Brain microvascular endothelial cell (primary cell): ENCODE results near the gene FADS6.
A peak's percentile ranks its signal among the peaks of the same experiment; 100 is the strongest.

ENCODE experiments used
- DNase-seq: peaks from one replicate; pipeline ENCODE4 v3.0.0-alpha.2; 2020
- H3K27ac ChIP-seq: fragments of 250-450 bp; sonication (Bioruptor Pico); 2 replicates; pipeline ENCODE4 v1.5.1; 2020; ENCODE audit warnings: mild to moderate bottlenecking, moderate library complexity
- H3K27me3 ChIP-seq: fragments of 250-450 bp; sonication (Bioruptor Pico); replicated peaks from 2 replicates; pipeline ENCODE4 v1.5.1; 2020; ENCODE audit warnings: mild to moderate bottlenecking
- H3K36me3 ChIP-seq: fragments of 250-450 bp; sonication (Bioruptor Pico); replicated peaks from 2 replicates; pipeline ENCODE4 v1.5.1; 2020; ENCODE audit warnings: mild to moderate bottlenecking
- H3K4me3 ChIP-seq: 2 replicates; pipeline ENCODE4 v1.5.1; 2011; ENCODE audit warnings: low read depth, mild to moderate bottlenecking, control low read depth, low read length, moderate library complexity
- CTCF ChIP-seq: IDR thresholded peaks from 2 replicates; pipeline ENCODE4 v1.5.1; 2011; ENCODE audit warnings: low read depth, mild to moderate bottlenecking, moderate library complexity, low read length, control low read depth, inconsistent platforms; ENCODE audit errors: missing control alignments
- in situ Hi-C: cut with HindIII; loops from 2 replicates; pipeline ENCODE4 v1.10.0; 2017; ENCODE audit warnings: low sequenced_read_pairs, low pct_ligation_motif_present

Gene FADS6

GRCh38 chr17:74836691-74837467 lies 56.6 kb downstream of the FADS6 start:
- Histone ChIP-seq H3K27me3 (no peaks in the 10 kb centered on the region), H3K4me3 (no peak overlapping the region), H3K36me3 (peaks cover 6% of the 10 kb centered on the region), H3K27ac (no peak overlapping the region)
- in situ Hi-C loops, result no loop called here
- DNase-seq, result no peak
- no peak for TF ChIP-seq CTCF

- Histone ChIP-seq H3K36me3 (peaks cover 6% of the 10 kb centered on the region), H3K27ac (no peak overlapping the region), H3K27me3 (no peaks in the 10 kb centered on the region), H3K4me3 (no peak overlapping the region)
- in situ Hi-C loops, result no loop called here
- DNase-seq, result no peak
- TF ChIP-seq CTCF, result no peak
Measured at GRCh38 chr17:74836191-74836590, 57.2 kb downstream of the FADS6 start.

GRCh38 chr17:74833501-74834377 lies 59.7 kb downstream of the FADS6 start:
- peak; percentile 22 for DNase-seq
- in situ Hi-C loops, result no loop called here
- Histone ChIP-seq H3K36me3 (peaks cover 6% of the 10 kb centered on the region), H3K27me3 (no peaks in the 10 kb centered on the region), H3K4me3 (no peak overlapping the region), H3K27ac (no peak overlapping the region)
- no peak for TF ChIP-seq CTCF

GRCh38 chr17:74832421-74832820 lies 61.0 kb downstream of the FADS6 start:
- no peak for DNase-seq
- Histone ChIP-seq H3K36me3 (peaks cover 6% of the 10 kb centered on the region), H3K4me3 (no peak overlapping the region), H3K27me3 (no peaks in the 10 kb centered on the region), H3K27ac (no peak overlapping the region)
- TF ChIP-seq CTCF, result no peak
- in situ Hi-C loops, result no loop called here

- TF ChIP-seq CTCF, result no peak
- in situ Hi-C loops, result no loop called here
- no peak for DNase-seq
- no peak overlapping the region for H3K27ac ChIP-seq
- H3K4me3 ChIP-seq, result no peak overlapping the region
- H3K27me3 ChIP-seq, result no peaks in the 10 kb centered on the region
- H3K36me3 ChIP-seq, result peaks cover 3% of the 10 kb centered on the region
Measured at GRCh38 chr17:74831444-74832146, 61.8 kb downstream of the FADS6 start.
